Activated naive CD4-positive, alpha-beta T cell treated with anti-CD3 and anti-CD28 coated beads for 36 hours (primary cell): ENCODE results near the gene PLA2G4C. TPM values are rescaled to one million over a fixed set of nuclear protein-coding genes. Genes with fewer than 3 reads are reported as not detected.

ENCODE experiments used
- CTCF ChIA-PET: fragments of 350-600 bp; sonication (Branson Sonifier 250); formaldehyde crosslinking; loops from one replicate; lab custom pipeline; 2021; ENCODE audit warnings: antibody characterized with exemption; lab: Charles Lee
- DNase-seq: peaks from one replicate; pipeline ENCODE4 v3.0.0-alpha.2; 2020
- H3K27ac Mint-ChIP-seq: one replicate; pipeline ENCODE4 v1.8.0; 2021; ENCODE audit warnings: mild to moderate bottlenecking, mixed read lengths
- H3K27me3 Mint-ChIP-seq: one replicate; pipeline ENCODE4 v1.8.0; 2021; ENCODE audit warnings: low read depth, mixed read lengths
- H3K36me3 Mint-ChIP-seq: one replicate; pipeline ENCODE4 v1.8.0; 2021; ENCODE audit warnings: low read depth, mixed read lengths
- H3K4me1 Mint-ChIP-seq: one replicate; pipeline ENCODE4 v1.8.0; 2021; ENCODE audit warnings: low read depth, mixed read lengths
- H3K4me3 Mint-ChIP-seq: one replicate; pipeline ENCODE4 v1.8.0; 2021; ENCODE audit warnings: mild to moderate bottlenecking, moderate library complexity, mixed read lengths
- H3K9me3 Mint-ChIP-seq: one replicate; pipeline ENCODE4 v1.8.0; 2021; ENCODE audit warnings: mixed read lengths
- intact Hi-C: fragments of 100-400 bp; cut with micrococcal nuclease; formaldehyde crosslinking; loops from one replicate; pipeline ENCODE4 v1.15.1; 2023
- total RNA-seq, 2 experiments: library from RNA; stranded (reverse); gene quantifications; one replicate each; pipeline ENCODE4 v1.2.3, GENCODE V29; 2021

Gene PLA2G4C
- total RNA-seq, 2 experiments from 2014 or later = 8.8 to 9.6 TPM

GRCh38 chr19:48000846-48001245, 109.8 kb downstream of the PLA2G4C start:
- no peak overlapping the region for H3K4me3 Mint-ChIP-seq
- H3K27ac Mint-ChIP-seq = no peak overlapping the region
- intact Hi-C loops = no loop called here
- peaks cover 6% of the 10 kb centered on the region for H3K27me3 Mint-ChIP-seq
- CTCF ChIA-PET = interaction anchor here (1.3 kb wide), 1 partner anchor 138 kb away, joined by 3 read pairs; no protein-coding TSS in a partner anchor
- H3K4me1 Mint-ChIP-seq = no peaks in the 10 kb centered on the region
- no peak for DNase-seq
- no peaks in the 10 kb centered on the region for H3K9me3 Mint-ChIP-seq
- H3K36me3 Mint-ChIP-seq = no peaks in the 10 kb centered on the region

- Mint-ChIP-seq H3K9me3 (no peaks in the 10 kb centered on the region), H3K36me3 (no peaks in the 10 kb centered on the region), H3K27me3 (peaks cover 7% of the 10 kb centered on the region), H3K4me3 (no peak overlapping the region), H3K27ac (no peak overlapping the region), H3K4me1 (no peaks in the 10 kb centered on the region)
- CTCF ChIA-PET = interaction anchor here (0.6 kb wide), 1 partner anchor 84 kb away, joined by 3 read pairs; no protein-coding TSS in a partner anchor
- no peak for DNase-seq
- intact Hi-C loops = no loop called here
Measured at GRCh38 chr19:47998800-47999199, 111.8 kb downstream of the PLA2G4C start.

Other genes starting within 250 kb of the PLA2G4C start
- not detected for gene SULT2A1, start 224.5 kb downstream of the PLA2G4C start, total RNA-seq
- not detected for gene BSPH1, start 118.6 kb downstream of the PLA2G4C start, total RNA-seq
- not detected for gene ELSPBP1, start 116.2 kb downstream of the PLA2G4C start, total RNA-seq
- not detected for gene CABP5, start 66.7 kb downstream of the PLA2G4C start, total RNA-seq
- 100 to 1,000 TPM; 187 to 195 TPM for gene LIG1, start 59.5 kb upstream of the PLA2G4C start, total RNA-seq
- gene ZSWIM9, start 59.9 kb upstream of the PLA2G4C start, total RNA-seq = 1 to 10 TPM; 6.1 to 6.7 TPM
- gene CARD8, start 145.1 kb upstream of the PLA2G4C start, total RNA-seq = 100 to 1,000 TPM in 1 of 2 experiments, 10 to 100 TPM in 1; 99.8 to 104 TPM
- gene ZNF114, start 159.3 kb upstream of the PLA2G4C start, total RNA-seq = not detected
- 100 to 1,000 TPM; 110 to 113 TPM for gene EMP3, start 214.7 kb upstream of the PLA2G4C start, total RNA-seq